GM12891 (cell line): Measurements from ENCODE around the gene ADRA1B.

Experiments used
- DNase-seq: peaks from one replicate; pipeline ENCODE4 v3.0.0; 2011; ENCODE audit warnings: low spot score; ENCODE audit not compliant: insufficient read length
- FAIRE-seq: peaks from 2 replicates; lab custom pipeline; 2011; peaks lifted over from hg19 to GRCh38; lab: Jason Lieb, UNC
- PAX5 ChIP-seq: IDR thresholded peaks from 2 replicates; pipeline ENCODE4 v1.6.1; 2011; ENCODE audit warnings: low read length, moderate library complexity, mild to moderate bottlenecking; ENCODE audit not compliant: insufficient read depth, severe bottlenecking
- POLR2A ChIP-seq: IDR thresholded peaks from 2 replicates; pipeline ENCODE4 v1.6.1; 2011; ENCODE audit warnings: low read depth, low read length, control low read depth
- POLR2AphosphoS5 ChIP-seq: IDR thresholded peaks from 2 replicates; pipeline ENCODE4 v1.6.1; 2011; ENCODE audit warnings: low read depth, low read length, control low read depth
- POU2F2 ChIP-seq: IDR thresholded peaks from 2 replicates; pipeline ENCODE4 v1.6.1; 2011; ENCODE audit warnings: low read depth, mild to moderate bottlenecking, control low read depth, low read length, moderate library complexity
- SPI1 ChIP-seq: IDR thresholded peaks from 2 replicates; pipeline ENCODE4 v1.6.1; 2011; ENCODE audit warnings: low read depth, low read length, control low read depth
- TAF1 ChIP-seq: IDR thresholded peaks from 2 replicates; pipeline ENCODE4 v1.6.1; 2011; ENCODE audit warnings: low read depth, low read length, control low read depth

ADRA1B gene

DNA sequence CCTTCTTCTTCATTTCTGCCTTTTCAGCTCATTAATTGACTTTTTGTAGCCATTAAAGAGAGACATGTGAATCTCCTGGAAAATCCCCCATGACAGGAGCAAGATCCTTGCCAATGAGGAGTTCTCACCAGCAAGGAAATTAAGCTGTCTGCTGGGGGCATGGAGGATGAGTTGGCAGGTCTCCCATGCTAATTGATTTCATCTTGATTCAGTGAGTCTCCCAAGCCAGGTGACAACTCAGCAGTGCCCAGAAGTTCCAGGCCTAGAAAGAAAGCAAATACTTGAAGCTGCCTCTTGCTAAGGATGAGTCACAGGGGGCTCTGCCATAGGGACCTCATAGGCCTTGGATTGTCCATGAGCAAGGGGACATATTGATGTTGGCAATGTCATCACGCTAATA, 30.0 kb upstream of the ADRA1B start:
- DNase-seq, result no peak
- no peak for FAIRE-seq
- TF ChIP-seq SPI1 (no peak), POU2F2 (no peak), PAX5 (no peak), POLR2AphosphoS5 (no peak), TAF1 (no peak), POLR2A (no peak)

GRCh38 chr5:159887050-159887449, 29.2 kb upstream of the ADRA1B start:
- FAIRE-seq, result no peak
- no peak for DNase-seq
- TF ChIP-seq TAF1 (no peak), PAX5 (no peak), POU2F2 (no peak)

DNA sequence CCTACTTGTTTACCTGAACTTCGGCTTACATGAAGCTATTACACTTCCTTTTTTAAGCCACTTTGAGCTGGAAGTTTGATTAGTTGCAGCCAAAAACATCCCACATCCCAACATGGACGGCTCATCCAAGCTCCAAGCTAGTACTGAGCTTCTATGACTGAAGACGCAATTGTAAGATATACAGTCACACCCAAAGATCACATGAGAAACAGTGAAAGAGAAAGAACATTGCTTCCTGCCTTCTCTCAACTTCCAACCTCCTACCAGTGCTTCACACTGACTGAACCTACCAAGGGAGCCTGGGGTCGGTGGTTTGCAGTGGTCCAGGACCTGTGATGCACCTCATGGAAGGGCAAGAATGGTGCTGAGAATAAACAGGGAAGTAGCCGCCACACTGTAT, 27.4 kb upstream of the ADRA1B start:
- DNase-seq (no peak), FAIRE-seq (no peak)
- TF ChIP-seq POLR2A (no peak), TAF1 (no peak), SPI1 (no peak), POLR2AphosphoS5 (no peak), PAX5 (no peak), POU2F2 (no peak)

DNA sequence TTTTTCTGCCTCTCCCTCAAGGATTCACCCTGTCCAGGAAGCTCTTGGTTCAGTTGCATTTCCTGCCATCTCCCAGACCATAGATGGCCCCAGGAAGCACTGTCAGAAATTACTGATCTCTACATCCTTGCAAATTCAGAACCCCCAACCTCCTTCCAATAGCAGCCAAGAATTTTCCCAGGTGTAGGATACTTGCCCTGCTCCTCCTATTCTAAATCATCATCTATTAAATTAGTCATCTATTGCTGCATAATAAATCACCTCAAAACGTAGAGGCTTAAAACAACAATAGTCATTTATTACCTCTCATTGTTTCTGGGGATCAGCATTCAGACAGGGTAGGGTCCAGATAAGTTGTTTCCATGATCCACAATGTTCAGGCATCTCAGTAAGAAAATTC, 26.1 kb upstream of the ADRA1B start:
- FAIRE-seq (no peak), DNase-seq (no peak)
- TF ChIP-seq POLR2AphosphoS5 (no peak), SPI1 (no peak), POLR2A (no peak), POU2F2 (no peak), PAX5 (no peak), TAF1 (no peak)

DNA sequence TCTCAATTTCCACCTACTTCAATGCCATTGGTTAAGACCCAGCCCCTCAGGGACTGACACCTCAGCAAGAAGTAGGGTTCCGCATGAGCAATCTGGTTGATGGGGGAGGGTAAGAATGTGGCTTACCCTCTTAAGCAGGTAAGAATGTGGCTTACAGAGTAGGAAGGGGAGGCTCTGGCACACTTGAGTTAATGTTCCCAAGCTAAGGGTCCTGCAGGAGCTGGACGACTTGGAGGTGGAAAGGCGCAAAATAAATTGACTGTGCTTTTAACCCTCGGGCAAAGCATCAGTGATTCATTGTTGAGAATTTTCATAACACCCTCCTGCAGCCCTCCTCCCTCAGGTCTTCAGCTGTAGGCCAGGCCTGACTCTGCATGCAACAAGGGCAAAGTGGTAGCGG, 24.9 kb upstream of the ADRA1B start:
- TF ChIP-seq SPI1 (no peak), PAX5 (no peak), POU2F2 (no peak), POLR2AphosphoS5 (no peak), POLR2A (no peak), TAF1 (no peak)
- no peak for FAIRE-seq
- DNase-seq, result no peak

- TF ChIP-seq TAF1, result no peak
- FAIRE-seq, result no peak
- no peak for DNase-seq
These were observed 23.1 kb upstream of the ADRA1B start for GRCh38 chr5:159893040-159893695.

GRCh38 chr5:159894149-159894720, 22.0 kb upstream of the ADRA1B start:
- TF ChIP-seq POLR2A, result no peak
- no peak for TF ChIP-seq POLR2AphosphoS5
- no peak for TF ChIP-seq POU2F2
- TF ChIP-seq PAX5, result no peak
- no peak for TF ChIP-seq SPI1
- no peak for TF ChIP-seq TAF1
- no peak for DNase-seq
- no peak for FAIRE-seq

DNA sequence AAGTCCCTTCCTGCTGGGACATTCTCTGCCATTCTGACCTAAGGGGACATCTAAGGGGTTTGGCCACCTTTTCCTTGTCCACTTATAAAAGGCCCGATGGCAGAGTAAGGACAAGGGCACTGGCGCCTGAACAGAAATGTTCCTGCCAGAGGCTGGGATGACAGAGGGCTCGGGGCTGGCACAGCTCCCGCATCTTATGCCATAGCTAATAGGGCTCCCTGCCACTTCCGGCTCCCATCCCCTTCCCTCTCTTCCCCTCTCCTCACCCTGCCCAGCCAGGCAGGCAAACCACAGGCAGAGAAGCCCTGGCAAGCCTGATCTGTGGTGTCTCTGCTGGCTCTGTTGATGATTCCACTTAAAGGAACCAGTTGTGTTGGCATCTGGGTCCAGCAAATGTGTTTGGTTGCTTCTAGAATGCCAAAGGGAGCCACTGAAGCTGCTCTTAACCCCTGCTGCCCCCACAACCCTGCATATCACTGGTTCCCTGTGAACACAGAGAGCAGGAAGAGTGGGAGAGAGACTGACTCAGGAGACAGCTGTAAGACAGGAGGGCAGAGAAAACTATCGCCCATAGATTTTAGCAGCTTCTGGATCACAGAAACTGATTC, 18.4 kb upstream of the ADRA1B start:
- no peak for TF ChIP-seq PAX5
- no peak for TF ChIP-seq TAF1
- TF ChIP-seq POU2F2, result no peak
- TF ChIP-seq POLR2AphosphoS5, result no peak
- no peak for TF ChIP-seq SPI1
- TF ChIP-seq POLR2A, result no peak
- DNase-seq (no peak), FAIRE-seq (no peak)

- TF ChIP-seq POLR2AphosphoS5, result no peak
- TF ChIP-seq POU2F2, result no peak
- no peak for TF ChIP-seq TAF1
- no peak for TF ChIP-seq PAX5
- TF ChIP-seq SPI1, result no peak
- TF ChIP-seq POLR2A, result no peak
- FAIRE-seq, result no peak
- DNase-seq, result no peak
These were observed 16.9 kb upstream of the ADRA1B start for GRCh38 chr5:159899067-159900049.

GRCh38 chr5:159901308-159901707, 15.0 kb upstream of the ADRA1B start:
- TF ChIP-seq TAF1, result no peak
- no peak for TF ChIP-seq PAX5
- no peak for TF ChIP-seq POLR2AphosphoS5
- TF ChIP-seq SPI1, result no peak
- TF ChIP-seq POU2F2, result no peak
- no peak for TF ChIP-seq POLR2A
- no peak for DNase-seq
- FAIRE-seq, result no peak
